Activated T-cell treated with anti-CD3 and anti-CD28 coated beads, Interleukin-2, amount 50 U/mL, for 1 hour (primary cell): Measurements from ENCODE around the gene GRIN2C.

Experiments
- DNase-seq: peaks from one replicate; pipeline ENCODE4 v3.0.0-alpha.2; 2020

Gene GRIN2C

GRCh38 chr17:74796211-74796610 lies 63.5 kb downstream of the GRIN2C start:
- no peak for DNase-seq

DNA sequence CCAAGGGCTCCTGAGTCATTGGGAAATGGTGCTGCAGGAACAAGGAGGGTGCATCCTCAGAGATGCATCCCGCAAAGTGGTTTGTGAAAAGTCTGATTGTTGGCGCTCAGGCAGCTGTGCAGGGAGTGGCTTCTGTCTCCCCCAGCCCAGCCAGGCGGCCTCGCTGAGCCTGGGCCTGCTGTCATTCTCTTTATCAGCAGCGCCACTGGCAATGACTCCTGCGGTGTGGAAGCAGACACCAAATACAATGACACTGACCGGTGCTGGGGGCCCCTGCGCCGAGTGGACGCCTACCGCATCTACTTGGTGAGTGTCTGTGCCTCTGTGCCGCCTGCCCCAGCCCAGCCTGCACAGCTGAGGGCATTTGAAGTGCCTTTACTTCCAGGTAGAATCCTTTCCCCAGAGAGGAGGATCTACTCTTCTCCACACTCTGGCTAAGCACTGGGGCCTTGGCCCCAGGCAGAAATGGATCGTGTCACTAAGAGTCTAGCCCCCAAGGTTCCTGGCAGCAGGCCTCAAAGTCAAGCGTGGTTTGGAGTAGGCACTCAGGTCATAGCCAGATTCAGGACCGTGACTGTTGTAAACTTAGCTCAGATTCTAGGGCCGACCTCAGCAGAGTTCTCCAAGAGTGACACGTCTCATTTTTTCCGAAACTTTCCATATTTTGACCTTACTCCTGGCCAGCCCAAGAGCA lies 64.2 kb downstream of the GRIN2C start:
- DNase-seq: no peak

DNA sequence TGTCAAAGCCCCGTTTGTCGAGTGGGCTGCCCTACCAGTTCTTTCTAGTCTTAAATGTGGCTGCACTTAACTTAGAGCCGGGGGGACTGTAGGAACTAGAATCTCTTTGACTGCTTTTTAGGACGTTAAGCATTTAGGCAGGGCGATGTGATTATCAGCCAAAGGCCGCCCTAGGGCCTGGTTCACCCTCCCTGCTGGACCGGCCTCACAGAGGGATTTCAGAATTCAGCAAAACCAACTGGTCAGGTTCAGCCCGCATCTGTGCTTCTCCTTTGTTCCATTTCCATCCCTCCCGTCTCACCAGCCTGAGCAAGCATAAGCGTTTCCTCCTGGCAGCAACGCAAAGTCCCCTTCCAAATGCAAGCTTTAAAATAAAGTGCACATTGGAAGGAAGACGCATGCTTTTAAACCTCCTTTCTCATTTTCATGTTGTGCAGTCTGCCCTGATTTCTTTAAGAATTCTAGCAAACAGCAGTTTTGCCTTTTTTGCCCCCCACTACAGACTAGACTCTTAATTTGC lies 67.0 kb downstream of the GRIN2C start:
- no peak for DNase-seq
